GM18508 (cell line): Measurements from ENCODE around the gene CSNK1G3.
"Not testable (repeated sequence)": the region's sequence is repeated elsewhere in the genome, so short reads cannot be mapped to it uniquely, and the experiment has no call there.

ENCODE experiments used
- ATAC-seq: cut with Tn5 transposase; IDR thresholded peaks from one replicate; pipeline ENCODE4 v1.9.1; 2021; ENCODE audit warnings: moderate number of reproducible peaks; ENCODE audit not compliant: insufficient read depth, unreplicated experiment

The CSNK1G3 gene

DNA sequence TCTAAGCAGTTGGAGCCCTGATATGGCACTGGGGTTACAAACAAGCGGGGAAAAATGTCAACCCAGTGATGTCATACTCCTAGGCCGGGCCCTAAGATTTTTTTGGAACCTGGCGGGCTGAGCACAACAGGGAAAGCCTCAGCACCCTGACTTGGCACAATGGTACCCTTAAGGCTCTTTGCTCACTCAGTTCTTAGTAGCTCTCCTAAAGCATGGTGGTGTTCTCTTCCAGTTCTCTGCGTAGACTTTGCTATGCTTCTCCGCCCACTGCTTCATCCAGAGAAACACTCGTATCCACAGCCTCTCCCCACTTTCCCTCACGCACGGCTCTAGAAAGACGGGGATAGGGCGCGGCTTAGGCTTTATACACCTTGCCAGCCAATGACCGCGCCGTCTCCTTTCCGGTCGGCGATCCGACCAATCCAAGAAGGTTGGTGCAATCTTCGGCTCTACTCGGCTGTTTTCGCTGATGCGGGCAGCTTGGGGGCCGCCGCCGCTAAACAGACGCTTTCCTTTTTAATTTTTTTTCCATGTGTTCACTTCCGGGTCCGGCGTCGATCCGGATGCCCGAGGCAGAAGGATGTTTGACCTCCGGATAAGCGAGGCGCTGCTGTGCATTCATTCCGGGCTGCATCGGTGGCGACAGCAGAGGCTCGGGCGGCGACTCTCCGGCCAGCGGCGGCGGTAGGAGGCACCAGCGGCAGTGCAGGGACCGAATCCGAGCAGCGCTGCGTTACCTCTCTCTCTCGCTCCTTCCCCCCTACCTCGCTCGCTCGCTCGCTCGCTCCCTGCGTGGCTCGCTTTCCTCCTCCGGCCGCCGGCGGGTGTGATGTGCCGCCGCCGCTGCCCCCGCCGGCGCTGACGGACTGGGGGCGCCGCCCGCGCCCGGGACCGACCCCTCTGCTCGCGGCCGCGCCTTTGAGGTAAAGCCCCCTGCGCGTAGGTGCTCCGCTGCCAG lies at the start of gene CSNK1G3:
Gene CSNK1G3, plus strand, starts transcription at position 530 of the 958 bp plus-strand sequence. CDS start 33,487 bp downstream, outside the sequence.
- ATAC-seq = peak; percentile 88

DNA sequence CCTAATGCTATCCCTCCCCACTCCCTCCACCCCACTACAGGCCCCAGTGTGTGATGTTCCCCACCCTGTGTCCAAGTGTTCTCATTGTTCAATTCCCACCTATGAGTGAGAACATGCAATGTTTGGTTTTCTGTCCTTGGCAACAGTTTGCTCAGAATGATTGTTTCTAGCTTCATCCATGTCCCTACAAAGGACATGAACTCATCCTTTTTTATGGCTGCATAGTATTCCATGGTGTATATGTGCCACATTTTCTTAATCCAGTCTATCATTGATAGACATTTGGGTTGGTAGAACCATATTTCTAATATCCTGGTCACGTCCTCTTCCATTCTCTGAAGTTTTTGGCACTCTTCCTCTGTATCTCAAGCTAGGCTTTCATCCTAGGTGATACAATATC lies 45.1 kb upstream of the CSNK1G3 start:
- ATAC-seq = not testable (repeated sequence)

DNA sequence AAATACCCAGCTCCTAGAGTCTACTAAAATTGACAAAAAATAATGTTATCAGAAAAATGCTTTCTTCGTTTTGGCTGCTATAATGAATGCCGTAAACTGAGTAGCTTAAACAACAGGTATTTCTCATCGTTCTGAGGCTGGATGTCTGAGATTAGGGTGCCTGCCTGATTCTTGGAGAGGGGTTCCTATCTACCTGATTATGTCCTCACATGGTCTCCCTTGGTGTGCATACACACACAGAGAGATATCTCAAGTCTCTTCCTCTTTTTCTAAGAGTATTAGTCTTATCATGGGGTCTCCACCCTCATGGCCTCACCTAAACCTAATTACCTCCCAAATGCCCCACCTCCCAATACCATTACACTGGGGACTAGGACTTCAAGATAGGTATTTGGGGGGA lies 40.6 kb upstream of the CSNK1G3 start:
- ATAC-seq = no peak

DNA sequence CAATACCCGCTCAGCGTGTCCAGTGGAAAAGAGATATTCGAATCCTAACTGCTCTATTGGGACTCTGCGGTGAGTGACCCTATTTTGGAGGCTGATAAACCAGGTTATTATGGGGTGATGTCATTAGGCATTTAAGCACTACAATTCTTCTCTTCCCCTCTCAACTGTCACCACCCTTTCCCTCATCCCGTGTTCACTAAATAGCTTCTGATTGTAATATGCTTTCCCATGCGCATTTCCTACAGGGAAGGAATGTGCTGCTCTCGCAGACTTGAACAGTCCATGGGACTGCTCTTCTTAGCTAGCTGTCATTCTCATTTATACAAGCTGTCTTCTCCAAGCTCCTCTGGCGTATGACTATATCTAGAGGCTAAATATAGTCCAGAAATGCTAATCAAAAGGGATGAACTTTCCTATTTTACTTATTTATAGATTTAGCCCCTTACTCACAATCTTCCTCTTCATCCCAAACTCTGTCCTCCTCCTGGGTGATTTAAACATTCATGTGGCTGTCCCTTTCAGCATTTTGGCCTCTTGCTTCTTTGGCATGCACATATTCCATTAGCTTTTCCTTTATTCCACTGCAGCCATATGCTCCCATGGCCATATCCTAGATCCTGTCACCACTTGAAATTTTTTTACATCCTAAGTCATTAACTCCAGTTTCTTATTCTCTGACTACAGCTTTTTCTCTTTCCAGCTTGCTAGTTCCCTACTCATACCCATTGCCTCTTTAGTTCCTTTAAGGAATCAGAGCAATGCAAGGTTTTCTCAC lies 39.6 kb upstream of the CSNK1G3 start:
- no peak for ATAC-seq

DNA sequence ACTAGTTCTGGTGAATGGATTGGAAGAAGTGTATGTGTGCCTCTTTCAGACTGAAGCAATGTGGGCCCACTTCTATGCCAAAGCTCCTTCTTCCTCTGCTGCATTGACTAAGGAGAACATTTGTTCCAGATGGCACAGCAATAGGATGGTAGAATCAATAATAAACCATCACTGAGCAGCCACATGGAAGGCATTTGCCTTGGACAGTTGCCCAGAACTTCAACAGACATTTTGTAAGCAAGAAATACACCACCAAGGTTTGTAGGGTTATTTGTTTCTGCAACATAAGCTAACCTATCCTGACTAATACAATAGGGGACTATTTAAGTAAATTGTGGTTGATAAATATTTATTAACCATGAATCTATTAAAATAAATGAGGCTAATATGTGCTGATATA lies 37.7 kb upstream of the CSNK1G3 start:
- ATAC-seq = no peak

DNA sequence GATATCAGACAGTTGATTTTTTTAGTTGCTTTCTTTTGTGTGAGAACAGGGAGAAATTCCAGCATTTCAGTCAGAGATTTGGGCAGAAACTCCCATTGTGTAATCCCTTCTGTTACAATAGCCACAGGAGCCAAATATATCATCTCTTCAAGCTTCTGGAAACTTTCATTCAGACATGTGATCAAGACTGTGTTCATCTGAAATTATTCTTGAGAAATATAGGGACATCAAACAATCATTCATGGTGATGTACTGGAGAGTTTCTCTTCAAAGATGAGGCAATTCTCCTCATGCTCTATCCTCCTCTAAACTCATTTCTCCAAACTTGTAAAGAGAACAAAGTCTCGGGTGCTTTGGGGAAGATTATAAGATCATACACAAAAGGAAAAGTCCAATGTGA lies 35.2 kb upstream of the CSNK1G3 start:
- no peak for ATAC-seq

DNA sequence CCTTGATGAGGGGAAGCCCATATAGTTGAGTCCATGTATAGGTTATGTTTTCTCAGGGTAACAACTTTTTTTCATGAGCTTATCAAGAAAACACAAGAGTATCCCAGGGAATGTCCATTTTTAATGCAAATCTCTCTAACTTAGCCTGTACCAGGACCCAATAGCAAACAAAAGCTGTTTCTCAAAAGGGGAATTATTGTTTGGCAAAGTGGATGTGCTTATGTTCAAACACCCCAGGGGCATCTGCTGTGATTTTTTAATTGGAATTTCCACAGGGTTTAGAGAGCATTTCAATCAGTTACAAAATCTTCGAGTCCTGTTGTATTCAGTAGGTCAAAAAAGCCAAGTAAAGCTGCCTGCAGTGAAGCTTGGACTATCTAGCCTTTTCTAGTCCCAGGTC lies 33.4 kb upstream of the CSNK1G3 start:
- ATAC-seq = no peak

DNA sequence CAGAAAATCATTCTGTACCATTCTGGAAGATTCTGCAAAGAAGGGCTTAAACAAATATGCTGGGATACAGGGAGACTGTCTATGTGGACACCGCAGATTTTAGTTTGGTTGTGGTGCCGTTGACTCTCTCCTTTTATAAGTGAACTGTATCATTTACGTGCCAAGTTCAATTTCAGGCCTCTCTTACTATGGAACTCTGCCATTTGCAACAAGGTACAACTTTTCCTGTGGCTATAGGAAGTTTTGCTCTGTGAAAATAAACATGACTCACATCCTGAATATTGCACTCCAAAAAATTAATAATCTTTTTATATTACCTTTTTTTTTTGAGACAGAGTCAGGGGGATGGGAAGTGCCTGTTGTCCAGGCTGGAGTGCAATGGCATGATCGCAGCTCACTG lies 29.7 kb upstream of the CSNK1G3 start:
- ATAC-seq = no peak

DNA sequence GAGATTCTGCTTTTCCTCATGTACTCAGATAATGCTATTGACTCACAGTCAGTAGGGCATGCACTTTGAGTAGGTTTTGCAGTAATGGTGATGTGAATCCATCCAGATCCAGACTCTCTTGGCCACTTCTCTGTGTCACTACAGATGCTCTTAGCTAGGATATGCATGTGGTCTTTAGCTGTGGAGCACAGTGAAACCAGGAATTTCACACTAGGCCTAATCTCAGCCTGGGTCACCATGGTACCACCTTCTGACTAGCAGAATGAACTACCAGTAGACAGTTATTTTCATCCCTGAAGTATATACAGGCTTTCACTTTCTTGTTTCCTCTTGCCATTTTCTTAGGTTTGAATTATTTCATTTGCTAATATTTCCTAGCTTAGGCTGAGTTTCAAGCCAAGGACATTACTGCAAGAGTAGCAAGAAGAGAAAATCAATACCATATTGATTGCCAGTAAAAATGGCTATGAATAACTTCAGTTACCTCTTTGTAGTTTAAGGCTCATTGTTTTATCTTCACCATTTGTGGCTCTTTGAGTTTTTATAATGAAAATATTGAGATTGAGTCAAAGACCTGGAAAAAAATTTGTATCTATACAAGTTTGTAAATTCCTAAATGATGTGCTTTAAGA lies 28.4 kb upstream of the CSNK1G3 start:
- no peak for ATAC-seq

DNA sequence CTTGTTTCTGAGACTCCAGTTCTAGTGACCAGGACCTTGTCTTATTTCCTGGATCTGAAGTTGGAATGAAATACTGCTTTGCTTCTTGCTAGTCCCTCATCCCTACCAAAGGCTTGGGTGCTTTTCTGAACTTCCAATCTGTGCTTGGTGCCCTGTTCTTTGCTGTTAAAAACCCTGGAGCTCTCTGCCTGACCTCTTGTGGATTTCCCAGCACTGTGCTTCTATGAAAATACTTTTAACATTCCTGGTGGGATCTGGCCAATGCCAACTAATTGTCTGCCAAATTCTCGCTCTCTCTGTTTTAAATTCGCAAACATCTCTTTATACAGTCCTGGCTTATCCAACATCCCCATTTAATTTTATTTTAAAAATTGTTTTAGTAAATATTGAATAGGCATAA lies 26.7 kb upstream of the CSNK1G3 start:
- no peak for ATAC-seq

DNA sequence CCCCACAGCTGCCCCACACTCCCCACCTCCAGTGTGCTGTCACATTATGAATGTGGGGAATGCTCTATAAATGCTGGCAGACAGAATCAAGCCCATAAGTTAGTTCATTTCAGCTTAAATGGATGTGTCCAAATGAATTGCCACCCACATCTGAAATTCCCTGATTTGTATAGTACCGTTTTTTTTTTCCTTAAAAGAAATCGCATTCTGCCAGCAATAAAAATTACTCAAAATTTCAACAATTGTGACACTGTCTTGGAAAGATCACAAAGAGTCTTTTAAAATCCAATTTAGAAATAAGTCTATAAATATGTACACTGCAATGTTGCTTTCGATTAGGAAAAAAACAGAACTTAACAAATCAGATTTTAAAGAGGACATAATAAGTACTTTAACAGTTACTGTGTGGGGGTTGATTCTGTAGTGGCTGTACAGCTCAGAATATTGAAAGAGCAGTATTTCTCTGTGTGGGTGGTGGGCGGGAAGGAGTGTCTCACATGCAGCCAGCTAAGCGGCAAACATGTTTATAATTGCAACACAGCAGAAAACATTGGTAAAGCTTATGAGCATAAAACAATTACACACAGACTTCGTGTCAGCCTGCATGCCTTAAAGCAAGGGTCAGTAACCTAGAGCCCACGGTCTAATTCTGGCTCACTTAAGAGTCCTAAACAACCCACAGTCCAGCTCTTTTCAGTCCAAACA lies 24.9 kb upstream of the CSNK1G3 start:
- ATAC-seq = no peak

DNA sequence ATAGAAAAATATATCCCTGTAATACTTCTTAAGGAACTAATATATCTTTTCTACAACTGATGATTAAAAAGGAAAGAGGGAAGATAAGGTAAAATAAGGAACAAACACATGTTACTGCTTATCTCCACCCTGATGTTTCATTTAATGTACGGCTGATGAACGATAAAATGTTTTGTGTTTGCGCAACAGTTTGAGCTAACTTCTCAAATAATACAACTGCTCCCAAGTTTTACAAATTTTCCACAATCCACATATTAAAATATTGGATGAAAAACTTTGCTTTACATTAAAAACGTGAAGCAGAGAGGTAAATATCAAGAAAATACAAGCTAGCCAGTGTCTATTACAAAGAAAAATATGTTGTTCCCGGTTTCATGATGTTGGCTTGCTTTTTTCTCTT lies 21.0 kb upstream of the CSNK1G3 start:
- ATAC-seq = no peak

DNA sequence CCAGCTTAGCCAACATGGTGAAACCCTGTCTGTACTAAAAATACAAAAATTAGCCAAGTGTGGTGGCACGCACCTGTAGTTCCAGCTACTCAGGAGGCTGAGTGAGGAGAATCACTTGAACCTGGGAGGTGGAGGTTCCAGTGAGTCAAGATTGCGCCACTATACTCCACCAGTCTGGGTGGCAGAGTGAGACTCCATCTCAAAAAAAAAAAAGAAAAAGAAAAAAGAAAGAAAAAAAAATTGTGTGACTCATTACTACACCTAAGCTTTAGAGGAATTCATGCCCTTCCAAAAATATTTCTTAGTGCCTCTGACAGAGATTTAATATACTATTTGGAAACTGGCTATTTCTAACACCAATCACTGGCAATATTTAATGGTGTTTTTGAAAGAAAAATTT lies 16.8 kb upstream of the CSNK1G3 start:
- ATAC-seq = not testable (repeated sequence)

DNA sequence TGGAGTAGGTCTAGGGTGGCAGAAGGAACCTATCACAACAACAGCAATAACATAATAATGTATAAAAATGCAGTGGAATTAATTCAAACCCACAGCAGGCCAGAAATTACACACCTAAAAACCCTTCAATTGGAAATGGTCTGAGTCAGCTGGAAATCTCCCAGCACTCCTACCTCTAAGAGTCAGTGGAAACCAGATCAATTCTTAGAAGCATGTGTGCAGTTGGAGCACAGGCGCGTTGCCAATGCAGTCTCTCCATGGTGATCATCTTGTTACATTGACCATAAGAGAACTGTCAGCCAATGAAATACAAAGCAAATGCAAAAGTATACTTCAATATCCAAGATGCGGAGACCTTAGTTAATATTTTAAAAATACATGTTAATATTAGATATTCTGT lies 15.1 kb upstream of the CSNK1G3 start:
- ATAC-seq = no peak

DNA sequence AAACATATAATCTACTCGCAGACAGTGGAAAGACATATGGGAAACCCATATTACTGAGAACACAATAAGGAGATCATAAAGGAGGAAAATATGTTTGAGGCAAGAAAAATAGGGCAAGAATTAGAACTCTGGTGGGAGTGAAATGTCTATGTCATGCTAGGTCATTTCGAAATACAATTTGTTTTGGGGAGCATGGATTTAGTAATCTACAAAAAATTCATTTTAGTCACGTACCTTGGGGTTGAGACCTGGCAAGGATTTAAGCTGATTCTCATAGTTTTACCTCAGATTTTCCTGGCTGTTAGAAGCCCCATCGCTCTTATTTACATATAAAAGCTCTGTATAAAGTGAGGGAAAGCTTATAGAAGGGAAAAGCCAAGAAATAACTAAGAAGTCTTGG lies 11.5 kb upstream of the CSNK1G3 start:
- no peak for ATAC-seq

DNA sequence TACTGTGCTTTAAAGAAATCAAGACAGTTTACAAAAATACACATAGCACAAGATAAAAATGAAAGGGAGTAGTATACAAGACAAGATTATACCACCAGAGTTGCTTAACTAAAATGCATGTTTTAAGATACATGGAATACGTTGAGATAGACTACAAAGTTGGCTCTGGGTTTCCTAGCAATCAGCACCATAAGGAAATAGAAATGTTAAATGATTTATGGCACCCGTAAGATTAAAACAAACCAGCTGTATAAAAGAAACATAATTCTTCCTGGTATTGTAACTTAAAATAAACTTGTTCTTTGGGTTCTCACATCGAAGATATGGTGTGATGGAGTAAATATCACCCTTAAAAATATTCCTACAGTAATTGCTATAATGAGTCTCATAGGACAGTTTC lies 9.9 kb upstream of the CSNK1G3 start:
- no peak for ATAC-seq

DNA sequence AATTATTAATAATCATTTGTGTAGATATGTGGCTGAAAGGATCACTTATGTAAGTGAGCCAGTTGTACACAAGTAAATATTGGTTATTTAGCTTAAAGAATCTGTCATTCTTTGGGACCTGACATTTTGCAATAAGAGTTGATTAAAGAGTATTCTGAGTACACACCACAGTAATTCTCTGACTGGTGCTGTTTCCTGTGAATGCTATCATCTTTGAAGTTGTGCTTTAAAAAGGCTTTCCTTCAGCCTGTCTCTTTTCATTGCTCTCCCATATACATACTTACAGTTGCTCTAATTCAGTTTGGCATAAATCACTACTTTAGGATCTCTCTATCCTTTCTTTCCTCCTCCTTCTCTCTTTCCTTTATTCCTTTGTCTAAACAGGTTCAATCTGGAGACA lies 8.7 kb upstream of the CSNK1G3 start:
- ATAC-seq = no peak

DNA sequence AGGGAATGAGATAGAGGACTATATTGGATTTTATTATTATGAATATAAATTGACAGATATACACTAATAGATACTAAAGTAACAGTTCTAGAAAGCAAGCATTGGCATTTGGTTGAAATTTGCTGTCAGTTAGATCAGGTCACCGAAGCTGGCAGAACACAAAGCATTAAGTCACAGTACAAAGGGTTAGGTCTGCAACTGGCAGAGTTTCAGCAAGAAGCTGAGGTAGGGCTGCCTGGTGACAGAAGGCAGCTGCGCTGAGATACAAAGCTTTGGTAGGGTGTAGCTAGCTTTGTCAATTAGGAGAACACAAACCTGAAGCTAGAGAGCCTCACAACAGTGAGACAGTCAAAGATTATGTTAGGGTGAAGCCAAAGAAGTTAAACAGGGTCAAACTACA lies 6.3 kb upstream of the CSNK1G3 start:
- ATAC-seq = no peak

DNA sequence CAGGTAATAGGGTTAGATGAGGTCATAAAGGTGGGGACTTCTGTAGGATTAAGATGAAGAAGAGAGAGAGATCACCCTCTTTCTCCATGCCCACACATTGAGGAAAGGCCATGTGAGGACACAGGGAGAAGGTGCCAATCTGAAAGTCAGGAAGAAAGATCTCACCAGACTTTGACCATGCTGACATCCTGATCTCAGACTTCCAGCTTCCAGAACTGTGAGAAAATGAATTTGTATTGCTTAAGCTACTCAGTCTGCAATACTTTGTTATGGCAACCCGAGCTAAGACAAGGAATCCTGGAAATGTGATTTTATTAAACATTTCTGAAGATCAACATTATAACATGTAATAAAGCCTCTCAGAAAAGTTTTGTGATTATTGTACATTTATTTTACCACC lies 3.5 kb upstream of the CSNK1G3 start:
- ATAC-seq = no peak

DNA sequence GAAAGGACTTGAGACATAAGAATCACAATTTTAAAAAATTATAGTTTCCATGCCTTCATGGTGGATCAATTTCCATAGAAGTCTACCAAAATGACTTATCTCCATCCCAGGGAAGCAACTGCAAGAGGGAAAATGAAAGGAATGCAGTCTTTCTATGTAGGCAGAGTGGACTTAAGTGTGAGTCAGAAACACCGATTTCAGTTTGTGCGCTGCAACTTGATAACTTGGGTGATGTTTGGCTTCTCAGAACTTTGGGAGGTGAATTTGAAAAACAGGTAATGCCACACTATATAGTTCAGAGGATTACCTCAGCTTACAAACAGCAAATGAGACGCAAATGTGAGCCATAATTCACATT lies 708 bp upstream of the CSNK1G3 start:
- ATAC-seq = no peak
